Measurements from ENCODE around the gene SAMD4A.

SAMD4A gene

DNA sequence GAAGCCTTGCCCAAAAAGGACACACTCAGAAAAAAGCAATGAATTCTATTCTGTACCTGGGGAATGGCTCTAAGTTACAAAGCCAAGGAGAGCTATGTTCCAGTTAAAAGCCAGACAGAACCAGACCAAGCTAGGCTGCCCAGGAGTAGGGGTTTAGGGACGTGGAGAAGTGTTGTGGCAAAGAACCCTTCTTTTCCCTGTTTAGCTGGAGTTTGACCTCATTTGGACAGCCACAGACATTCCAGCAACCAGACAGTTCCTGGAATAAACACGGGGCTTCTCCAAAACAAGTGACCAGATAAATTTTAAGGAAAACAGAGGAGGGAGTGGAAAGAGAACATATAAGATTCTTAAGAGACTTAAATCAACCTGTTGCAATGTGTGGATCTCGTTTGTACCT, 273.4 kb downstream of the SAMD4A start:
- no peak for DNase-seq

DNA sequence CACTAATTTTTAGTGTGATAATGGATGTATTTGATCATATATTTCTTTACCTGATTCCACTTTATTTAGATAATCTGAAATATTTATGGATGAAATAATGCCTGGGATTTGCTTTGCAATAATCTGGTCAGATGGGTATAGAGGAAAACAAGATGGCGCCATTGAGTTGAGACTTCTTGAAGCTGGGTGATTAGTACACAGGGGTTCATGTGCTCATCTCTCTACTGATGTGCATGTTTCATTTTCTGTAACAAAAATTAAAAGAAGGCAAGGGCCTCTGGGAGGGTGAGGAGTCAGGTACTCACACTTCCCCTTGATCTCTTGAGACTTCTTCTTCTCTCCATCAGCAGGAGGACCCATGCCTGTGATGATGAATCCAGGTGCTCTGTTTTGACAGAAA, 273.9 kb downstream of the SAMD4A start:
- no peak for DNase-seq
